Measurements from ENCODE around the gene HAX1.

GRCh38 chr1:154237435-154237834, 35.0 kb upstream of the HAX1 start:
- TF ChIP-seq CTCF (tag by site-specific recombination; IDR thresholded peaks at IDR 0.05) (no peak), ZNF423 (tag by site-specific recombination; IDR thresholded peaks at IDR 0.05) (no peak), ZNF274 (IDR thresholded peaks at IDR 0.05; ENCODE audit: low read length) (no peak), ZNF274 (tag by site-specific recombination; IDR thresholded peaks at IDR 0.05; ENCODE audit: borderline replicate concordance) (no peak), ZNF239 (tag by site-specific recombination; IDR thresholded peaks at IDR 0.05) (no peak)
- TF ChIP-seq, protein P1, sequence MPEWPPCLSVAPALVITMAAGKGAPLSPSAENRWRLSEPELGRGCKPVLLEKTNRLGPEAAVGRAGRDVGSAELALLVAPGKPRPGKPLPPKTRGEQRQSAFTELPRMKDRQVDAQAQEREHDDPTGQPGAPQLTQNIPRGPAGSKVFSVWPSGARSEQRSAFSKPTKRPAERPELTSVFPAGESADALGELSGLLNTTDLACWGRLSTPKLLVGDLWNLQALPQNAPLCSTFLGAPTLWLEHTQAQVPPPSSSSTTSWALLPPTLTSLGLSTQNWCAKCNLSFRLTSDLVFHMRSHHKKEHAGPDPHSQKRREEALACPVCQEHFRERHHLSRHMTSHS (tag by site-specific recombination; IDR thresholded peaks at IDR 0.05): no peak

Data from HEK293 (cell line).